ENCODE data around the gene SMLR1. TPM values are rescaled to one million over a fixed set of nuclear protein-coding genes. Genes with fewer than 3 reads are reported as not detected.

The SMLR1 gene
- total RNA-seq, 4 donors from 2014 or later: not detected

DNA sequence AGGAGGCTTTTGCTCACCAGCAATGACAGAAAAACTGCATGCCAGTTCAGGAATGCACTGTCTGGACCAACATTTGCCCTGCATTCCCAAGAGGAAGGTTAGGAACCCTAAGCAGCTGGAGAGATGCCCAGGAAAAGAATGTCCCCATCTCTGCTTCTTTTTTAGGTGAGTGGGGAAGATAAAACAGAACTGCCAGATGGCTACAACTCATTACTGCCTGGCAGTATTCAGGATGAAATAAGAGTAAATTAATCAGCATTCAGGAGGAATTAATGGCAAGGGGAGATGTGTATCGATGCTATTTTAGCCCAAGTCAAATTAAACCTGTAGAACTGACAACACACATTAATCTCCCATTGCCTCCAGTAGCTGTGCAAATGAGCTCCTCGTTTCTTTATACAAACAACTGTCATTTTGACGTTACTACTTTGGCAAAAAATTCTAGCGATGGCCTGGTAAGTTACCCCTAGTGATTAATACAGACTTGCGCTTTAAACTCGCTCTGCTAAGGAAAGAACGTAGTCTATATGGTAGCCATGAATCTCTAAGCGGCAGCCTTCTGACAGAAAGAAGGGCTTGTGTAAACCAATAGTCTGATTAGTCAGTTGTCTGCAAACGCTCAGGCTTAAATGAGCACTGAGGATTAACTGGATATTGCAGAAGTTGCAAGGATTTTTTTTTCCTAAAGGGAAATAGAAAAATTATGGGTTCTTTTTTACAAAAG is 16.7 kb upstream of the SMLR1 start:
- ATAC-seq (ENCODE audit: low FRiP score) (no peak), DNase-seq (ENCODE audit: low spot score) (no peak)
- TF ChIP-seq, protein P1, sequence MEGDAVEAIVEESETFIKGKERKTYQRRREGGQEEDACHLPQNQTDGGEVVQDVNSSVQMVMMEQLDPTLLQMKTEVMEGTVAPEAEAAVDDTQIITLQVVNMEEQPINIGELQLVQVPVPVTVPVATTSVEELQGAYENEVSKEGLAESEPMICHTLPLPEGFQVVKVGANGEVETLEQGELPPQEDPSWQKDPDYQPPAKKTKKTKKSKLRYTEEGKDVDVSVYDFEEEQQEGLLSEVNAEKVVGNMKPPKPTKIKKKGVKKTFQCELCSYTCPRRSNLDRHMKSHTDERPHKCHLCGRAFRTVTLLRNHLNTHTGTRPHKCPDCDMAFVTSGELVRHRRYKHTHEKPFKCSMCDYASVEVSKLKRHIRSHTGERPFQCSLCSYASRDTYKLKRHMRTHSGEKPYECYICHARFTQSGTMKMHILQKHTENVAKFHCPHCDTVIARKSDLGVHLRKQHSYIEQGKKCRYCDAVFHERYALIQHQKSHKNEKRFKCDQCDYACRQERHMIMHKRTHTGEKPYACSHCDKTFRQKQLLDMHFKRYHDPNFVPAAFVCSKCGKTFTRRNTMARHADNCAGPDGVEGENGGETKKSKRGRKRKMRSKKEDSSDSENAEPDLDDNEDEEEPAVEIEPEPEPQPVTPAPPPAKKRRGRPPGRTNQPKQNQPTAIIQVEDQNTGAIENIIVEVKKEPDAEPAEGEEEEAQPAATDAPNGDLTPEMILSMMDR (IDR thresholded peaks at IDR 0.05): no peak

DNA sequence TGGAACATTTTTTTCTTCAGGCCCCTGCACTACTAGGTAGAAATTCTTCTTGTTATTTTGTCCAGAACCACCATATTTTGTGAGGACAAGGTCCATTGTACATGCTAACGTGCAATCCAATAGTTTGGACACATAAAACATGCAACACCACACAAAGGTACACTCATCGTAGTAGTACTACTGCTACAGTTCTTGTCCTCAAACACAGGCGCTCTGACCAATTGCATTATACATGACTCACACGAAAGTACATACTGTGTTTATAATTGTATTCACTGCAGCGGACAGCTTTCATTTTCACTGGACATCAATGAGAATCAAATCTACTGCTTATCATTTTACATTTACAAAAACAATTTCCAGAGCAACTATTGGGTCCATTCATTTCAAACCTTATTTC is 15.3 kb upstream of the SMLR1 start:
- DNase-seq (ENCODE audit: low spot score): no peak
- TF ChIP-seq, protein P1 (IDR thresholded peaks at IDR 0.05): no peak
- ATAC-seq (ENCODE audit: low FRiP score): no peak

DNA sequence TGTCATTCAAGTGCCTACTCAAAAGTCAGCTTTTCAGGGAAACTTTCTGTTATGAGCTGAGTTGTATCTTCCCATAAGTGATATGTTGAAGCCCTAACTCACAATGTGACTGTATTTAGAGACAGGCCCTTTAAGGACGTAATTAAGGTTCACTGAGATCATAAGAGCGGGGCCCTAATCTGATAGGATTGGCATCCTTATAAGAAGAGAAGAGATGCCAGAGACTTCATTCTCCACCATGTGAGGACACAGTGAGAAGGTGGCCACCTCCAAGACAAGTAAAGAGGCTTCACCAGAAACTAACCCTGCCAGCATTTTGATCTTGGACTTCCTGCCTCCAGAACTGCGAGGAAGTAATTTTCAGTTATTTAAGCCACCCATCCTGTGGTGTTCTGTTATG is 12.7 kb upstream of the SMLR1 start:
- DNase-seq (ENCODE audit: low spot score) (no peak), ATAC-seq (ENCODE audit: low FRiP score) (no peak)
- TF ChIP-seq, protein P1 (IDR thresholded peaks at IDR 0.05): no peak

DNA sequence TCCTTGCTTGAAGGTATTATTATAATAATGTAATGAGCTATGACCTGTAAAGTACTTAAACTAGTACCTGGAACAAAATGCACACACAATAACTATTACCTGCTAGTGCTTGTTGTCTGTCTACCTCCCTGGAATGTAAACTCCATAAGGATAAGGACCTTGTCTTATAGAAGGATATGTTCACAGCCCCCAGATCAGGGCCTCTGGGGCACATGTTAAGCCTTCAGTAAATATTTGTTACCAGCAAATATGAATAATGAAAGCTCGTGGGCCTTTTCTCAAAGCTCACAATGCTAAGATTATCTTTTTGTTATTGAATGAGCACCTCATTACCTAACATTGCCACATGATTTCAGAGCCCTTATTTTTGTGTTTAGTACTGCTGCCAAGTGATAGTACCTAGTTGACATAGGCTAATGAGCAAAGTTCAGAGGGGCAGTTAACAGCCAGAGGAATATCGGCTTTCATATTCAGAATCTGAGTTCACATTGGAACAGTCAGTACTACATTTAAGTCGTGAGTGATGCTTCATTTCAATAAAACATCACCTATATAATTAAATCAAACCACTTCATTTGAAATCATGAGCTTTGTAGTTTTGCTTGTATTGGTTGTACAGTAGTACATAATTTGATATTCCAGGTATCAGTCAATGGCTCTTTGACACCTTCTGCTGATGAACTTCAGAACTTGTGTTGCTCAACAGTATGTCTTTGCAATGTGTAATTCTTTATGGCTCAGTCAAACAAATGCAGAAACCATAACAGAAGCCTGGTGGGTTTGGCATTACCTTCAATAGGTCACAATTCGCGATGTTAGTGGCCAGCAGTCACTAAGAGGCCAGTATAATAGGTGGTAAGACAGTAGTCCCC is 11.8 kb upstream of the SMLR1 start:
- DNase-seq (ENCODE audit: low spot score): no peak
- TF ChIP-seq, protein P1 (IDR thresholded peaks at IDR 0.05): no peak
- no peak for ATAC-seq (ENCODE audit: low FRiP score)

DNA sequence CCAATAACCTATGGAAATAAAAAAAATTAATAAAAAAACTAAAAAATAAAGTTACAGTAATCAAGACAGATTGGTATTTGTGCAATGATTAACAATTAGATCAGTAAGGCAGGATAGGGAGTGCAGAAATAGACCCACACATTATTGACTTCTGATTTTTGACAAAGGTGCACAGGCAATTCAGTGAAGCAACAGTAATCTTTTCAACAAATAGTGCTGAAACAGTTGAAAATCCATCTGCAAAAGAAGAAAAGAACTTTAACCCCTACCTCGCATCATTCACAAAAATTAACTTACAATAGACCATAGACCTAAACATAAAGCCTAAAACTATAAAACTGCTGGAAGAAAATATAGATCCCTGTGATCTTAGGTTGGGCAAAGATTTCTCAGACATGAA is 4.5 kb upstream of the SMLR1 start:
- DNase-seq (ENCODE audit: low spot score) (no peak), ATAC-seq (ENCODE audit: low FRiP score) (no peak)
- TF ChIP-seq, protein P1 (IDR thresholded peaks at IDR 0.05): no peak

DNA sequence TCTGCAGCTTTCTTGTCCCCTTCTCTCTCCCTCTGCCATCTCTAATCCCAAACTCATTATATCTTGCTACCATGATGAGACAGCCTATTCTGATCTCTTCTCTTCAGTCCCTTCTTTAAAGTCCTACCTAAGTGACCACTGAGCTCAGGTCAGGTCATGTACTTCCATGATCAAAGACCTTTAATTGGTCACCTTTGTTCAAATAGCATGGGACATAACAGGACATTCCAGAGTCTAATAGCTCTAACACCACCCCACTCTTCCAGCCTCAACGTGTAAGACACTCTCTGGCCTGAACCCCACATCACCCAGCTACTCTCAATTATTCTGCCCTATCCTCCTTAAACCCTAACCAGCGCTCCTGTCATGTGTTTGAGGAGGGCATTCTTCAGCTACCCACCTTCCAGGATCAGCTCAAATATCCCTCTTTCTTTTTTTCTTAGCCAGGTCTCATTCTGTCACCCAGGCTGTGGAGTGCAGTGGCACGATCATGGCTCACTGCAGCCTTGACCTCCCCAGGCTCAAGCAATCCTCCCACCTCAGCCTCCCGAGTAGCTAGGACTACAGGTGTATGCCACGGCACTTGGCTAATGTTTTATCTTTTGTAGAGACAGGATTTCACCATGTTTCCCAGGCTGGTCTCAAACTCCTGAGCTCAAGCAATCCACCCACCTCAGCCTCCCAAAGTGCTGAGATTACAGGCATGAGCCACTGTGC is 2.1 kb upstream of the SMLR1 start:
- TF ChIP-seq, protein P1 (IDR thresholded peaks at IDR 0.05): no peak
- no peak for DNase-seq (ENCODE audit: low spot score)
- no peak for ATAC-seq (ENCODE audit: low FRiP score)
